Smooth muscle cell of bladder (primary cell): ENCODE data around the gene ERN1. TPM values are rescaled to one million over a fixed set of nuclear protein-coding genes. Genes with fewer than 3 reads are reported as not detected.

Source experiments
- total RNA-seq: library from RNA; depleted of rRNA; stranded (reverse); fragments of >200 nt; gene quantifications from 2 replicates; pipeline ENCODE4 v1.2.3, GENCODE V29; 2014

ERN1 gene
- 10.0 and 10.9 TPM in 2 replicates for total RNA-seq

GRCh38 chr17:64129765-64130558 lies at the start of gene ERN1:
Gene ERN1, minus strand, starts transcription at chr17:64130144. Its CDS starts 115 bp downstream, at chr17:64130029.

DNA sequence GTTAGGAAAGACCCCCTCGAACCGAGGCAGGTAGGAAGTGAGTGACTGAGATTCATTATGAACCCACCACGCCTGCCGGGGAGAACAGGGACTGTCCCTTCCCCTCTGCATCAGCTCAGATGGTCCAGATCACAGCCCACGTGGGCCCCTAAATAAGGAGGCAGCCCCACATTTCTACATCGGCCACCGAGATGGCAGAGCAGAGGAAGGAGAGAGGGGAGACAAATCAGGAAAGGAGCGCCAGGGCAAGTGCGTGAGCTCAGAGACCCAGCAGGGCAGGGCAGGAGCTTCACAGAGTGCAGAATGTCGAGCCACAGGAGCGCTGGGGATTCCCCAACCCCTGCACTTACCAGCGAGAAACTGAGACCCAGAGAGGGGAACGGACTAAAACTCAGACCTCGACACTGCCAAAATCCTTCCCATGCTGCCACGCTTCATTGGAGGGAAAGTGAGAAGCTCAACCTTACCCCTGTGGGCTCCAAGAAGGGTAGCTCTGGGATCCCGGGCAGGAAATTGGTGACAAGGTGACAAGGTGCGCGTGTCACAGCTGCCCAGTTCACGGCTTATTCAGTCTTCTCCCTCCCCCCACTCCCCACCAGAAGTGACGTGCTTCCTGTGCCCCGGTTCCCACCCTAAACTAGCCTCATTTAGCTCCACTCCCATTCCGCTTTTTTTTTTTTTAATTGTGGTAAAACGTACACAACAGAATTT lies 109.7 kb downstream of the ERN1 start, which contains the start of gene ICAM2:
Gene ICAM2 (minus strand): TSS at position 578 of the 711 bp plus-strand sequence. CDS start 13,942 bp downstream, outside the sequence.

GRCh38 chr17:63998050-63998720 lies 131.8 kb downstream of the ERN1 start, which contains the start of gene PRR29:
Gene PRR29, plus strand, starts transcription at chr17:63998351. Its CDS starts 14 bp downstream, at chr17:63998365.

Other genes starting within 250 kb of the ERN1 start
- not detected in 2 replicates for gene GH2, start 248.2 kb downstream of the ERN1 start, total RNA-seq
- gene CSH1, start 233.6 kb downstream of the ERN1 start, total RNA-seq, result not detected in 2 replicates
- gene CSHL1, start 218.9 kb downstream of the ERN1 start, total RNA-seq, result not detected in 2 replicates
- gene GH1, start 211.3 kb downstream of the ERN1 start, total RNA-seq, result not detected in 2 replicates
- 0.18 and 0.43 TPM in 2 replicates for gene CD79B, start 197.8 kb downstream of the ERN1 start, total RNA-seq
- gene SCN4A, start 157.2 kb downstream of the ERN1 start, total RNA-seq, result under 0.01 TPM in 1 of 2 replicates, not detected in the other
- gene PRR29, start 131.8 kb downstream of the ERN1 start, total RNA-seq, result 0.28 and 0.57 TPM in 2 replicates
- gene ICAM2, start 109.5 kb downstream of the ERN1 start, total RNA-seq, result 1.4 and 3.1 TPM in 2 replicates
- gene TEX2, start 133.1 kb upstream of the ERN1 start, total RNA-seq, result 12.7 and 23.7 TPM in 2 replicates